IPS-NIHi7 (cell line): Measurements from ENCODE around the gene KRT81.
"Not testable (repeated sequence)": the region's sequence is repeated elsewhere in the genome, so short reads cannot be mapped to it uniquely, and the experiment has no call there.

Experiments
- DNase-seq: peaks from one replicate; pipeline ENCODE4 v3.0.0; 2012; ENCODE audit warnings: mixed read lengths; ENCODE audit errors: extremely low spot score

The KRT81 gene

DNA sequence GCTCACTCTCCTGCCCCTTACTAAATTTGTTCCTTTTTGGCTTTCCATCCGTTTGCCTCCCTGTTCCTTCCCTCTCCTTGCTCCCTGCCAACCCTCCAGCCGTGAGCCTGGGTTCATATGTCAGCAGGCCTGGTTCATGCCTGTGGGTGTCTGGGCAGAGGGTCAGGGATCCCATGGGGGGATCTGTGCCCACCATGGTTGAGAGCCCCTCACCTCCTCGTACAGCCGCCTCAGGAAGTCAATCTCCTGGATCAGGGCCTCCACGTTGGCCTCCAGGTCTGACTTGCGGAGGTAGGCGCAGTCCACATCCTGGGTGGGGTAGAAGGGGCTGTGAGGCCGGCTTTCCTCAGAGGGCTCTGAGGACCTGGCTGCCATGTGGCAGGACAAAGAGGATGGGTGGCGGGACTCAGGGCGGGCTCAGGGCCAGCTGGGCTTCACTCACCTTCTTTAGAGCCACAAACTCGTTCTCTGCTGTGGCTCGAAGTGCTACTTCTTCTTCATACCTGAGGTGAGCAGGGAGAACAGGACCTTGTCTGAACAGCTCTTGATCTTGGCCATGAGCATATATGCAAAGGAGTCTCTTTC, 26.2 kb upstream of the KRT81 start:
- no peak for DNase-seq

DNA sequence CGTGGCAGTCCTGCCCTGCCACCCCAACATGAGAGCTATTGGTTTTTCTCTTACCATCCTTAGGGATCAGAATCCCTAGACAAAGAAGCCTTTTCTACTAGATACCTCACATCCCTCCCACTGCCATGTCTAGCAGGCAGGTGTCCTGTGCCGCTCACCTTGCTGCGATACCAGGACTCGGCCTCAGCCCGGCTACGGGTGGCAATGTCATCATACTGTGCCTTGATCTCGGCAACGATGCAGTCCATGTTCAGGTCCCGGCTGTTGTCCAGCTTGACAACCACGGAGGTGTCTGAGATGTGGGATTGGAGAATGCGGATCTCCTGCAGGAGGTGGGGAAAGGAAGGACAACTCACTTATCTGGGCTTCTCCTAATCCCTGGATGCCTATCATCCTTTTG, 25.4 kb upstream of the KRT81 start:
- DNase-seq, result no peak

DNA sequence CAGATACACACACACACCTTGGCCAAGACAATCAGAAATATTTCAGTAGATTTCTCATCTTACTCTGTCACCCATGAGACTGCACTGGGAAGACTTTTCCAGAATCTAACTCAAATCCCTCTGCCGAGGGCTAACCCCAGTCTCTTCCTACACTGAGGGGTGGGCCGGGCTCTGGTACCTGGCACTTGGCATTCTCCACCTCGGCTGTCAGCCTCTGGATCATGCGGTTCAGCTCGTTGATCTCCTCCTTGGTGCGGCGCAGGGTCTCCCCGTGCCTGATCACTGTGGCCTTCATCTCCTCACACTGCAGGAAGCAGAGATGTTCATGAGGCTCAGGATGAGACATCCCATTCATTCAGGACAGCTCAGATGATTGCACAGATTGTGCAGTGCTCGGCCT, 25.0 kb upstream of the KRT81 start:
- no peak for DNase-seq

DNA sequence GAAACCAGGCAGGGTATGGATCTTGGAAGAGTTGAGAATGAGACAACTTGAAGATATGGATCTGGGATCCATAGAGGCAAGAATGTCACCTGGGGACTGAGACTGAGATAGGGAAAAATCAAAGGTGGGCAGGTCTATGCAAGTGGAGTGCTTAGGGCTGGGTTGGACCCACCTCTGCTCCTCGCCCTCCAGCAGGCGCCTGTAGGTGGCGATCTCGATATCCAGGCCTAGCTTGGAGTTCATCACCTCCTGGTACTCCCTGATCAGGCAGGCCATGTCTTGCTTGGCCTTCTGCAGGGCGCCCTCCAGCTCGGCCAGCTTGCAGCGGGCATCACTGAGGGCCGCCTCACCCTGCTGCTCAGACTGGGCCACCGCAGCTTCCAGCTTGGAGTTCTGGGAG, 24.4 kb upstream of the KRT81 start:
- peak; percentile 67 for DNase-seq

DNA sequence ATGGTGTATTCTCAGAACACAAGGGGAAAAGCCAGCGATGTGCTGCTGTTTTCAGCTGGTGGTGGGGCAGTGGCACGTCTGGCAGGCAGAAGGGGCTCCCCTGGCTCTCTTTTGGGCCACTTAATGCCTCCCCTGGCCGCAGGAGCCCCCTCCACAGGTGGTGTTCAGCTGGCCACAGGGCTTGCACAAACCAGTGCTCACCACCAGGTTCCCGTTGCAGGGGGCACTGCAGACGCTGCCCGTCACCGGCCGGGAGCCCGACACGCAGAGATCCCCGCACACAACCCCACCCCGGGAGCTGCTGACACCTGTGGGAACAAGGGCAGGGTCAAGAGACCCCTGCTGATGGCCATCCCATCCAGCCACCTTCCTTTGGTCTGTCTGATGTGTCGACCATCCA, 23.2 kb upstream of the KRT81 start:
- DNase-seq, result no peak

DNA sequence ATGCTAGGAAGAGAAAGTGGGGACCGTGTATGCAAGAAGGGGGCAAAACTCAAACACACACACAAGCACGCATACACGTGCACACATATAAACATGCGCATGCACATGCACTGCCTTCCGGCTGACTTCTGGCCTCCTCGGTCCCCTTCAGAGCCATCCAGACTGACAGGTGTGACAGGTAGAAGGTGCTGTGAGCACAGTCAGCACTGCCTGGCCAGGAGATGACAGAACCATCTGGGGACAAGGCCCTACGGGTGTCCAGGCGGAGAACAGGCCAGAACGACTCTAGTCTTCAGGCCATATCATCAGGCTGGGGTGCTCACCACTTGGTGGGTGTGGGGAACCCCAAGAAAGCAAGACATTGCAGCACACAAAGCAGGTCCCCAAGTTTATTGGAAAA, 22.6 kb upstream of the KRT81 start:
- DNase-seq, result no peak

DNA sequence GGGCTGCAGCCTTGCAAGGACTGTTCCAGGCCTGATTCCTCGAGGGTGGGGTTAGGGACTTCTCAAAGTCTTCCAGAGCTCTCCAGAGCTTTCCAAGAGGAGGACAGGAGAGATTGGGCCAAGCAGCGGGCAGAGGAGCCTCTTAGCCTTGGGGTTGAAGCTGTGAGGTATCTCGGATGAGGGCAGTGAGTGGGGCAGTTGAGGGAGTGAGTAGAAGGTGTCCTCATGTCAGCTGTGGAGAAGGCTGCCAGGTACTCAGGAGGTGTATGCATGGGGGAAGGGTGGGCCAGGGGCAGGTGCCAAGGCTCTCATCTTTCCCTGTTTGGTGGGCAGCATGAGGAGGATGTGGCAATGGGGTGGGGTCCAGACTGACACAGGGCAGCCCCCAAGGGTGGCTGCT, 22.1 kb upstream of the KRT81 start:
- DNase-seq, result no peak

DNA sequence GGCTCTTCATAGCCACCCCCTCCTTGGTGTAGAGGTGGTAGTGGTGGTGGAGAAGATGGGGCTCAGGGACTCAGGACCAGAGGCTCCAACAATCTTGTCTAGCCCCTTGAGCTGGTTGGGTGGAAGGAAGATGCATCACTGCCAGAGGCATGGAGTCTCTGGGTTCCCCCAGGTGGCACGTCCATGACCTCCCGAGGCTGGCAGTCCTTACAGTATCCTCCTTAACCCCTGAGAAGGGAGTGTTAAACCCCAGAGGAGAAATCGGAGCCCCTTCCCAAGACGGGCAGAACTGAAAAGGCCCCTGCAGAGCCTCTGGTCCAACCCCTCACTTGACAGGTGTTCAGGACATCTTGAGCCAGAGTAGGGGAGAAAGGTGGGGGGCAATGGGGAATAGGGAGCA, 20.8 kb upstream of the KRT81 start:
- DNase-seq, result no peak

DNA sequence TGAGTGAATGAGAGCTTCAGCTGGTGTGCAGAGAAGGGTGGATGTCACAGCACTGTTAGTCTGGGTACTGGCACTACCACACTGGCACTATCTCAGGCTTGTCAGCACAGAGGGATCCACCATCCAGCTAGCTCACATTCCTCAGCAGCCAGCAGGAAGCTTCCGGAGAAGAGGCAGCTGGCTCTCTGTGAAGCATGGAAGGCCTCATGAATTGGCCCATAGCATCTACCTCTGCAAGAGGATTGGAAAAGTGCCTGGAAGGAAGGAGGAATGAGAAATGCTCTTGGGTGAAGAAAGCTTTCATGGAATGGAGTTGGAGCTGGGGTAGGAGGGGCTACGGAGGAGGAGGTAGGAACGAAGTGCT, 19.9 kb upstream of the KRT81 start:
- no peak for DNase-seq

DNA sequence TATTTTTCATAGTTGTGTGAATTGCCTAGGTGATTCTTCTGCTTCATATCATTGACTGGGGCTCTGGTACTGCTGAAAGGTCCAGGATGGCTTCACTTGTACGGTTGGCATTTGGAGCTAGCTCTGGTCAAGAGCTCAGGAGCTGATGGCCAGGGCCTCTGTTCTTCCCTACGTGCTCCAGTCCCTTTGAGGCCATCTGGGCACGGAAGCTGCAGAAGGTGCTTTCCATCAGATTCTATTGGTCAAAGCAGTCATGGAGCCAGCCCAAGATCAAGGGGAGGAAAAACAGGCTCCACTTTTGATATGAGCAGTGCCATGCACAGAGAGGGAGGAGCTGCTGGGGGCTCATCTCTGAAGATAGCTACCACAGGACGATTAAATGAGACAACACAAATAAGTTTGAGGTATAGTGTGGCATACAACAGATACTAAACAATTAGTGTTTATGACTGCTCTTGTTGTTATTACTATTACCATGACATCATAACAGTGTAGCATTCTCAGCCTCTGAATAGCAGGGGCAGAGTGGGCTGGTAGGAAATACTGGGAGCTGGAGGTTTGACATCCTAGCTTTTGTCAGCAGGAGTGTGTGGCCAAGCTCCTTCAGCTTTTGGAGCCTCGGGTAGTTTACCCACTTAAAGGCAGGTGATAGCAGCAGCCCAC, 19.4 kb upstream of the KRT81 start:
- no peak for DNase-seq

DNA sequence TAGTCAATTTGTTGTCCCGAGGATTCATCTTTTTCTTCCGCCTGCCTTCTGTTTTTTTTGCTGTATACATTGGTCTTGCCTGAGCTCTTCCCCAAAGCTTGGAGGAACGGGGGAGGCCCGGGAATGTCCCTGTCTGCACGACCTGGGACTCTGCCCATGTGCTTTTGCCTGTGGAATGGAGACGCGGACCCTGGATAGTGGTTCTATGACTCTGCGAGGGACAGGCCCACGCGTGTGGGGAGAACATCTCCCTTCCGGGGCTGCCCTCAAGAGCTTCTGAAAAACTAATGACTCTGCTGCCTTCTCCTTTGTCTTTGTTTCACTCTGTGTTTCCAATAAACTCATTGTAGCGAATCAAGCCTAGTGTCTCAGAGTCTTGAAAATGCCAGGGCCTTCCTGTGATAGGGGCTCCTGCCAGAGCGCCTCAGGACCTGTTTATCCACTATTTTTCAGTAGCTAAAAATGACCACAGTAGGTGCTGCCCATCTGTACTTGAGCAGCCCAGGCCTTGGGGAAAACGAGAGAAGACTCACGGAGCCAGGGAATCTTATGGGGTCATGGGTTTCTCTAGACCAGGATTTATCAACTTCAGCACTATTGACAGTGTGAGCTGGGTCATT, 17.6 kb upstream of the KRT81 start:
- no peak for DNase-seq

DNA sequence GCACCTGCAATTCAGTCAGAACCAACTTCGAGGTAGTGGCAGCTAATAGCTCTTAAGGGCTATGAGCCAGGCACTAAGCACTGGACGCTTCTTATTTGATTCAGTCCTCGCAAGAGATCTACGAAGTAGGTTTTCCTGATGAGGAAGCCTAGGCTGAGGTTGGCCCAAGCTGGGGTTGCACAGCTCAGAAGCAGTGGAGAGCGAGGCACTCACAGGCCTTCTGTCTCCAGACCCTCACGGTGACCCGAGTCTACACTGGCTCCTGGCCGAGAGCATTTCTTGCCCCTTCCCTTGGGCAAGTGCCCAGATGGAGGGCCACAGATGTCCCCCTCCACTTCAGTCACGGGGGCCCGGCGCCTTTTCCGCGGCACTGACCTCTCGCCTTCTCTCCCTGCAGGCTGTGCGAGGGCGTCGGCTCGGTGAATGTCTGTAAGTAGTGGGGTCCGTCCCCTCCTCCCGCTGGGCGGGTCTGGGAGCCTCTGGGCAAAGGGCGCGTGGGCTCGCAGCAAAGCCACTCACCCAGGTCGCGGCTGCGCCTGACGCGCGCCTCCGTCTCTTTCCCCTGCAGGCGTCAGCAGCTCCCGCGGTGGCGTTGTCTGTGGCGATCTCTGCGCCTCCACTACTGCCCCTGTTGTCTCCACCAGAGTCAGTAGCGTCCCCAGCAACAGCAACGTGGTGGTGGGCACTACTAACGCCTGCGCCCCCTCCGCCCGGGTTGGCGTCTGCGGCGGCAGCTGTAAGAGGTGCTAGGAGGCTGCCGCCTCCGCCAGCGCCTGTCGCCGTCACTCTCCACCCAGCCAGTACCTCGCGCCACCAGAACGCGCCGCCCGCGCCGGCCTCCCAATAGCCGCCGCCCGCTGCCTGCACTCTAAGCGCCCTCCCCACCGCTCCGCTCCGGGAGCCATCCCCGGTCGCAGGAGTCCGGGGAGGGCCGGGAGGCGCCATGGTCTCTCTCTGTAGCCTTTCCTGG, 16.8 kb upstream of the KRT81 start:
- DNase-seq, result peak; percentile 82

DNA sequence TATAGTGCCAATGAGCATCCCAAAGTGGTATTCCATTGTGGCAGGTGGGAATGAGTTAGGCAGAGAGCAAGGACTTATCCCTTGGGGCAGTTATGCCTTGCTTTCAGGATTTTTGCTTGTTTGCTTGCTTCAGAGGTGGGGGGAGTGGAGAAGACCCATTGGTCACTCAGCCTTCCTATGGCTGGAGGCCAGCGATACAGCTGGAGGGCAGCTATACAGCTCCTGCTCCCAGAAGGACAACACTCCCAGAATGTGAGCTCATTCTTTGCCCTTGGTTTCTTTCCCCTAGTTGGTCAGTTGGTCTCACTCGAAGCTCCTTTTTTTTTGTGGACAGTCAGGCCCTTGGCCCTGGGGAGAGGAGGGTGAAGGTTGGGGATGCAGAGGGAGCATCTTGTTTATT, 15.4 kb upstream of the KRT81 start:
- DNase-seq, result no peak

DNA sequence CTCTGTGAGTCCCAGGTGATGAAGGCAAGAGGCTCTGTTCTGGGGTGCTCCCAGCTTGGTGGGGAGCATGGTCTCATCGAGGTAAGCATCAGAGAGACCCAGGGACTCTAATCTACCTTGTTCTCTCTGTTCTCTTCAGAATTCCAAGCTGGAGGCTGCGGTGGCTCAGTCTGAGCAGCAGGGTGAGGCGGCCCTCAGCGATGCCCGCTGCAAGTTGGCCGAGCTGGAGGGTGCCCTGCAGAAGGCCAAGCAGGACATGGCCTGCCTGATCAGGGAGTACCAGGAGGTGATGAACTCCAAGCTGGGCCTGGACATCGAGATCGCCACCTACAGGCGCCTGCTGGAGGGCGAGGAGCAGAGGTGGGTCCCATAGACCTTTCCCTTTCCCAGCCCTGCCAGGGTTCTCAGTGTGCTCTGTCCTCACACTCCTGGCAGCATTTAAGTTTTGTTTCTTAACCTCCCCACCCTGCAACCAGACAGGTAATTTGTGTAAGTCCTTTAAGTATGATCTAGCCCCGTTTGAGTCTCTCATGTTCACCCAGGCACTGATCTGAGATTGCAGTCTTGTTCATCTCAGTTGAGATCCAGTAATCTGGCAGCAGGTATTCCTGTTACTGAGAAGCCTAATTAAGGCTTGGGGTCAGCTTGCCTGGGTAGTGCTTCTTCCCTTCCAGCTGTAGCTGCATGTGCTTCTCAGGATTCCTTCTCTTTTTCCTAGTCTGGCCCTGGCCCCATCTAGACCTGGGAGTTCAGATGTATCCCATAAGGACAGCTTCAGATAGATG, 14.8 kb upstream of the KRT81 start:
- DNase-seq, result no peak

DNA sequence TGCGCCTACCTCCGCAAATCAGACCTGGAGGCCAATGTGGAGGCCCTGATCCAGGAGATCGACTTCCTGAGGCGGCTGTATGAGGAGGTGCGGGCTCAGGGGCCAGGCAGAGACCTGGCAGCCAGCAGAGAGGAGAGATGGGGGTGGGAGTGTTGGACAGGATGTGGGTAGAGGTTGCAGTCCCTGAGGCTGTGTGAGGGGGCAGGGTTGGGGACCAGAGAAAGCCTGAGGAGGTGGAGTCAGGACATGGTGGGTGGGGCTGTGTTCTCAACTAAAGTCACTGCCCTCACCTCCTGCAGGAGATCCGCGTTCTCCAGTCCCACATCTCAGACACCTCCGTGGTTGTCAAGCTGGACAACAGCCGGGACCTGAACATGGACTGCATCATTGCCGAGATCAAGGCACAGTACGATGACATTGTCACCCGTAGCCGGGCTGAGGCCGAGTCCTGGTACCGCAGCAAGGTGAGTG, 13.6 kb upstream of the KRT81 start:
- not testable (repeated sequence) for DNase-seq

DNA sequence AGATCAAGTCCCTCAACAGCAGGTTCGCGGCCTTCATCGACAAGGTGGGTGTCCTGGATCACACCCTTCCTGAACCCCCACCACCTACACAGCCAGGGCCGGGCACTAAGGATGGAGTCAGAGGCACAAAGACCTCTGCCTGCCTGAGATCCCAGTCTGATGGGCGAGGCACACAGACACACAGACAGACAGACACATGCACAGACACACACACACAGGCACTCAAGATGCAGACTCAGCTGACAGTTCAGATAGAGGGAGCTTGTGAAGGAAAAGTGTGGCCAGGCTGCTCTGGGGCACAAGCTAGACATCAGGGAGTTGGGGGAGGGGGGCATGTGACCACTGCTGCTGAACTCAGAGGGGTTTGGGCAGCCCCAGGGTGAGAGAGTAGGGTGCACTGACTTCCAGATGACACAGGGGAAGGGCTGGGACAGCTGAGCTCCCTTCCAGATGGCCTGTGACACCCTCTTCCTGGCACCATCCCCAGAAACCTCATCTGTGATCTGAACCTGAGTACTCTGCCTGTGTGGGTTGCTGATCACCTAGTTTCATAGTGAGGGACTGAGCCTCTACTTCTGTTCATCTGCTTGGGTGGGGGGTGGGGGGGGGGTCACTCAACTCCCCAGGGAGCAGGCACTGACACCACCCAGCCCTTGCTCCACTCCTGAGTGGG, 11.0 kb upstream of the KRT81 start:
- not testable (repeated sequence) for DNase-seq

DNA sequence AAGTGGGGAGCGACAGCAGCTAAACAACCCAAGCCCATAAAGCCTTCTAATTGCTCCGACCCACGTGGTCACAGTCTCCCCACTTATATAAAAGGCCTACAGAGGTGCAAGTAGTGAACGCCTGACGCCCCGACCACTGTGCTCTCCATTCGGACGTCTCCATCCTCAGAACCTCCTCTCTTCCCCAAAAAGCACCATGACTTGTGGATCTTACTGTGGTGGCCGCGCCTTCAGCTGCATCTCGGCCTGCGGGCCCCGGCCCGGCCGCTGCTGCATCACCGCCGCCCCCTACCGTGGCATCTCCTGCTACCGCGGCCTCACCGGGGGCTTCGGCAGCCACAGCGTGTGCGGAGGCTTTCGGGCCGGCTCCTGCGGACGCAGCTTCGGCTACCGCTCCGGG, 10.4 kb upstream of the KRT81 start:
- DNase-seq, result not testable (repeated sequence)

DNA sequence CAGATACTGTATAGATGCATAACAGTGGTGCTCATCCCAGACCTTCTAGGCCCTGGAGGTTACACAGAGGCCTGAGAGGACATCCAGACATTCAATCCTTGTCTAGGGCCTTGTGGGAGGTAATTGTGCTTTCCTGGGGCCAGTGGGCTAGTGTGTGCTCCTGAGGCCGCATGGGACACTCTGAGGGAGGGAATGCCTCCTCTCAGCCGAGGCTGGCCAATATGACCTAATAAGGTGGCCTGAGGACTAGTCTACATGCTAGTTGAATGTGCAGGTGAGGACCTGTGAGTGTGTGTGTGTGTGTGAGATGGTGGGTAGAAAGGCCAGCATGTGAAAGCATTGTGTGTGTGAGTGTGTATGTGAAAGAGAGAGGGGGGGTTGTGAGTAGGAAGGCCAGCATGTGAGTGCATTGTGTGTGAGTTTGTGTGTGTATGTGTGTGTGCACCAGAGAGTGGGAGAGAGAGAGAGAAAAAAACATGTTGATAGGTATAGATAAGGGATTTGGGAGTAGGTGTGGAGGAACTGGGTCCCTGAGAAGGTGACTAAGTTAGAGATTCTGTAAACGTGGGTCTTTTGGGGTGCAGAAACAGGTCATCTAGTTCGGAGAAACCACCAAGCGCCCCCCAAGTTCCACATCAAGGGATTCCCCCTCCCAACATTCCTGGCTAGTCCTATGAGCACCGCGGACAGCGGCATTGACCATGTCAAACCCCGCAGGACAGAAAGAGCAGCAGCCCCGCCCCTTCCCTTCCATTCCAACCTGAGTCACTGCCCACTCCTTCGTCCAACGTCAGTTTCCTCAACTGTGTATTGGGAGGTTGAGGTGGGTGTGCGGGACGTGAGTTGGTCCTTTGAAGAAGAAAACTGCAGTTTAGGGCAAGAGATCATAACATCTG, 9.7 kb upstream of the KRT81 start:
- peak; percentile 69 for DNase-seq

DNA sequence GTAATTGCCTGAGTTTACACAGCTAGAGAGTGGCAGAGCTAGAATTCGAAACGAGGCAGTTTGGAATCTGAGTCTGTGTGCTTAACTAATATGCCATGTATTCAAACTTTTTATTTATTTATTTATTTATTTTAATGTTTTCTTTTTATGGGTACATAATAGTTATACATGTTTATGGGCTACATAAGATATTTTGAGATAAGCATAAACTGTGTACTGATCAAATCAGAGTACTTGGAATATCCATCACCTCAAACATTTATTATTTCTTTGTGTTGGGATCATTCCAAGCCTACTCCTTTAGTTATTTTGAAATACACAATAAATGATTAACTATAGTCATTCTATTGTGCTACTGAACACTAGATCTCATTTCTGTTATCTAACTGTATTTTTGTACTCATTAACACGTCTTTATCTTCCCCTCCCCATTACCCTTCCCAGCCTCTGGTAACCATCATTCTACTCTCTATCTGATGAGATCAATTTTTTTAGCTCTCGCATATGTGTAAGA, 7.4 kb upstream of the KRT81 start:
- no peak for DNase-seq
